ENCODE measurements around the gene PTPRK. TPM values are rescaled to one million over a fixed set of nuclear protein-coding genes. Genes with fewer than 3 reads are reported as not detected.

The PTPRK gene
- total RNA-seq, 2 donors from 2014 or later = 113 to 121 TPM

GRCh38 chr6:128337619-128338018 lies 182.8 kb downstream of the PTPRK start:
- no peak for ATAC-seq
- no peak for DNase-seq
- intact Hi-C loops (cut with DNase I, micrococcal nuclease) = no loop called here

- ATAC-seq (no peak), DNase-seq (no peak)
- intact Hi-C loops (cut with DNase I, micrococcal nuclease) = no loop called here
Observed at GRCh38 chr6:128336436-128337095, 183.8 kb downstream of the PTPRK start.

- ATAC-seq (no peak), DNase-seq (no peak)
- intact Hi-C loops (cut with DNase I, micrococcal nuclease) = no loop called here
Observed at GRCh38 chr6:128335963-128336362, 184.4 kb downstream of the PTPRK start.

- ATAC-seq (peak; percentile 71), DNase-seq (no peak)
- intact Hi-C loops (cut with DNase I, micrococcal nuclease) = no loop called here
Observed at GRCh38 chr6:128333581-128334223, 186.7 kb downstream of the PTPRK start.

- intact Hi-C loops (cut with DNase I, micrococcal nuclease) = no loop called here
- ATAC-seq (peak; percentile 75), DNase-seq (no peak)
Observed at GRCh38 chr6:128327890-128328289, 192.5 kb downstream of the PTPRK start.

- DNase-seq (no peak), ATAC-seq (no peak)
- intact Hi-C loops (cut with DNase I, micrococcal nuclease) = no loop called here
Observed at GRCh38 chr6:128323011-128323410, 197.4 kb downstream of the PTPRK start.

- no peak for DNase-seq
- intact Hi-C loops (cut with DNase I, micrococcal nuclease) = no loop called here
- no peak for ATAC-seq
Observed at GRCh38 chr6:128319946-128320345, 200.5 kb downstream of the PTPRK start.

- intact Hi-C loops (cut with DNase I, micrococcal nuclease) = no loop called here
- DNase-seq (no peak), ATAC-seq (no peak)
Observed at GRCh38 chr6:128319157-128319556, 201.2 kb downstream of the PTPRK start.

- intact Hi-C loops (cut with DNase I, micrococcal nuclease) = no loop called here
- ATAC-seq (no peak), DNase-seq (no peak)
Observed at GRCh38 chr6:128316258-128316929, 204.0 kb downstream of the PTPRK start.

GRCh38 chr6:128314190-128314589 lies 206.2 kb downstream of the PTPRK start:
- intact Hi-C loops (cut with DNase I, micrococcal nuclease) = no loop called here
- DNase-seq (no peak), ATAC-seq (no peak)

- DNase-seq (no peak), ATAC-seq (no peak)
- intact Hi-C loops (cut with DNase I, micrococcal nuclease) = no loop called here
Observed at GRCh38 chr6:128311944-128312570, 208.3 kb downstream of the PTPRK start.

GRCh38 chr6:128310451-128310850 lies 209.9 kb downstream of the PTPRK start:
- DNase-seq = no peak
- ATAC-seq = no peak
- intact Hi-C loops (cut with DNase I, micrococcal nuclease) = no loop called here

- ATAC-seq (no peak), DNase-seq (no peak)
- intact Hi-C loops (cut with DNase I, micrococcal nuclease) = no loop called here
Observed at GRCh38 chr6:128307671-128308070, 212.7 kb downstream of the PTPRK start.

GRCh38 chr6:128305976-128306375 lies 214.4 kb downstream of the PTPRK start:
- intact Hi-C loops (cut with DNase I, micrococcal nuclease) = no loop called here
- no peak for DNase-seq
- ATAC-seq = no peak

GRCh38 chr6:128305228-128305627 lies 215.2 kb downstream of the PTPRK start:
- DNase-seq = no peak
- no peak for ATAC-seq
- intact Hi-C loops (cut with DNase I, micrococcal nuclease) = no loop called here

- ATAC-seq = no peak
- intact Hi-C loops (cut with DNase I, micrococcal nuclease) = no loop called here
- no peak for DNase-seq
Observed at GRCh38 chr6:128303870-128304269, 216.5 kb downstream of the PTPRK start.

- DNase-seq (no peak), ATAC-seq (no peak)
- intact Hi-C loops (cut with DNase I, micrococcal nuclease) = no loop called here
Observed at GRCh38 chr6:128302942-128303341, 217.5 kb downstream of the PTPRK start.

- peak; percentile 52 for ATAC-seq
- intact Hi-C loops (cut with DNase I, micrococcal nuclease) = no loop called here
Observed at GRCh38 chr6:128295670-128296069, 224.7 kb downstream of the PTPRK start.

GRCh38 chr6:128290221-128290620 lies 230.2 kb downstream of the PTPRK start:
- ATAC-seq (no peak), DNase-seq (no peak)
- intact Hi-C loops (cut with DNase I, micrococcal nuclease) = no loop called here

More at GRCh38 chr6:128295670-128296069, 224.7 kb downstream of the PTPRK start:
- no peak for DNase-seq

GRCh38 chr6:128284128-128284527 lies 236.3 kb downstream of the PTPRK start:
- intact Hi-C loops (cut with DNase I, micrococcal nuclease) = no loop called here
- DNase-seq (no peak), ATAC-seq (no peak)

All from left colon (tissue), 2 donors.